Measurements from ENCODE around the gene POU4F1. TPM values are rescaled to one million over a fixed set of nuclear protein-coding genes. Genes with fewer than 3 reads are reported as not detected.
A peak's percentile ranks its signal among the peaks of the same experiment; 100 is the strongest.

The POU4F1 gene
- polyA plus RNA-seq, 6 donors from 2014 or later, result not detected

DNA sequence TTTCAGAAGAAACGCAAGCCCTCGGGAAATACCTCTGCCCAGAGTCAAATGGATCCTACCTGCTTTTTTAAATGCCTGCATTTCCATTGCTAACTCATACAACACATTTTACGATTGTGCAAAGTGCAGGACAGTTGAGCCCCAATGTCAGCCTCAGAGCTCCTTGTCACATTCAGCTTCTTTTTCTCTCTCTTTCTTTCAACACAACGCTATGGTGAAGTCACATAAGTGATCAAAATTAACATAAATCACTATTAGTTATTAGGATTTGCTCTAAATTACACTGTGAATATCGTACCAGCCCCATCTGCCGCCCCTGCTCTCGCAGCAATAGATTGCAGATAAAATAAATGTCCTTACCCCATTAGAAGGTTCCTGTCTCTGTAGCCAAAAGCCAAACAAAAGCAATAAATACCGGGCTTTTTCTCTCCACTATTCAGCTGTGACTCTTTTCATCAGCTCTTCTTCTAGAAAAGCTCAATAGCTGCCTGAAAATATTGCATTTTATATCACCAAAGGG, 8.8 kb downstream of the POU4F1 start:
- Mint-ChIP-seq H3K9me3 (peaks cover 0 to 57% (median 25%) of the 10 kb centered on the region in 7 donors), H3K27me3 (peaks cover 73 to 79% (median 75%) of the 10 kb centered on the region in 3 donors), H3K4me3 (peak overlapping the region in 3 of 8 donors; percentile 33 to 70 (median 40)), H3K4me1 (peaks cover 3 to 15% (median 7%) of the 10 kb centered on the region in 3 donors), H3K36me3 (peaks cover 8 to 25% of the 10 kb centered on the region in 2 donors), H3K27ac (peak overlapping the region in 5 of 6 donors; percentile 70 to 95 (median 91))
- ATAC-seq (ENCODE audit: low read depth in 2 of 2) (no peak), DNase-seq (no peak)

- H3K4me3 Mint-ChIP-seq, result peak overlapping the region in 5 of 8 donors; percentile 16 to 79 (median 40)
- peaks cover 0 to 15% (median 7%) of the 10 kb centered on the region in 3 donors for H3K4me1 Mint-ChIP-seq
- ATAC-seq (ENCODE audit: low read depth in 2 of 2) (no peak), DNase-seq (no peak)
- peaks cover 73 to 79% (median 75%) of the 10 kb centered on the region in 3 donors for H3K27me3 Mint-ChIP-seq
- peaks cover 3 to 51% (median 22%) of the 10 kb centered on the region in 7 donors for H3K9me3 Mint-ChIP-seq
- H3K27ac Mint-ChIP-seq, result peak overlapping the region in 5 of 6 donors; percentile 70 to 95 (median 91)
- H3K36me3 Mint-ChIP-seq, result peaks cover 8 to 31% of the 10 kb centered on the region in 2 donors
Measured at GRCh38 chr13:78593652-78594455, 9.5 kb downstream of the POU4F1 start.

DNA sequence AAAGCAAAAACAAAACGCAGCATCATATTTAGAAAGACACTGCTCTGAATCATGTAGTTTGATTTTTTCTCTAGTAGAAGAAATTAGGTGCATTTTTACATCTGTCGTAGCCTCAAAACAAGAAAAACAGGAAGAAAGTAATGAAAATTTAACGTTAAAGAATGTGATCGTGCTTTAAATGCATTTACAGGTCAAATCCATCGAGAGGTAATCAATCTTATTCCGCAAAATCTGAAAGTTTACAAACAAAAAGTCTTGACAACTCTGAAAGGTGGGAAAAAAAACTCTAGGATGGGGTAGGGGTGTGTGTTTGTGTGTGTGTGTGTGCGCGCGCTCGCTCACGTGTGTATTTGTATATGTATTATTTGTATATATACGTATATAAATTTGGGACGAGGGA, 10.2 kb downstream of the POU4F1 start:
- Mint-ChIP-seq H3K27ac (peak overlapping the region in 3 of 6 donors; percentile 49 to 95 (median 62)), H3K4me1 (peaks cover 0 to 15% (median 7%) of the 10 kb centered on the region in 3 donors), H3K27me3 (peaks cover 77 to 83% (median 78%) of the 10 kb centered on the region in 3 donors), H3K4me3 (peak overlapping the region in 1 of 8 donors; percentile 40), H3K36me3 (peaks cover 8 to 32% of the 10 kb centered on the region in 2 donors), H3K9me3 (peaks cover 3 to 55% (median 22%) of the 10 kb centered on the region in 7 donors)
- ATAC-seq (ENCODE audit: low read depth in 2 of 2), result no peak
- DNase-seq, result no peak

DNA sequence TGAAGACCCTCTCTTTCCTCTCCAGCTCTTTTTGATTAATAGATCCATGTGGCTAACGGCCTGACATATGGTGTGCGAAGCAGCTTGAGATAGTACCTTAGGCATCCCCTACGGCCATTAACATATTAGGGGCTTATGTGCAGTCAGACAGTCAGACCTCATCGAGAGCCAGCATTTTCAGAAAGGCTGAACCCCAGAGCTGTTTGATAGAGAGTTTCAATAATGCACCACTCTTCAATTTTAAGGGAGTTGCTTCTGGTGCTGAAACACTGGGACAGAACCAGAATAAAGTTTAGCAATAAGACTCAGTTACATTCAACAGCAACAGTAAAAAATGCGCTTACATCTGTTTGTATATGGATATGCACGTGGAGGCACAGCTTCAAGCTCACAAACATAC, 10.8 kb downstream of the POU4F1 start:
- no peak for ATAC-seq (ENCODE audit: low read depth in 2 of 2)
- Mint-ChIP-seq H3K9me3 (peaks cover 3 to 58% (median 22%) of the 10 kb centered on the region in 7 donors), H3K27ac (peak overlapping the region in 2 of 6 donors; percentile 7 to 49), H3K4me1 (peaks cover 0 to 15% (median 7%) of the 10 kb centered on the region in 3 donors), H3K4me3 (peak overlapping the region in 1 of 8 donors; percentile 40), H3K27me3 (peaks cover 81 to 86% (median 81%) of the 10 kb centered on the region in 3 donors), H3K36me3 (peaks cover 8 to 32% of the 10 kb centered on the region in 2 donors)
- DNase-seq, result no peak

DNA sequence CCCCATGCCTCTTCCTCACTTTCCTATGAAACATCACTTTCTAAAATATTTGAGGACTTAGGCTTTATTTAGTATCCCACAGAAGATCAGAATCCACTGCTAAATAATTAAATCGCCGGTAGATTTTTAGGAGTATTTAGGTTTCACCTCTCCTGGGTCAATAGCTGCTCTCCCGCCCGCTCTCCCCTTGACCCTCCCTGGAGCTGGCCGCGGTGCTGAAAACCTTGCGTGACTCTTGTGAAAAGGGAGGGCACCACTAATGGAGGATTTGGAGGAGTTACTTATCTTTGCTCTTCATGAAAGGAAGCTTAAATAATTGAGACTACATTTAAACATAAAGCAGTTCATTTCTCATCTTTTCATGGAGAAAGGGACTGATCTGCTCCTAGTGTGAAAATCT, 14.1 kb downstream of the POU4F1 start:
- ATAC-seq (ENCODE audit: low read depth in 2 of 2) (no peak), DNase-seq (no peak)
- Mint-ChIP-seq H3K4me1 (peaks cover 4 to 6% (median 5%) of the 10 kb centered on the region in 3 donors), H3K27ac (no peak overlapping the region), H3K36me3 (peaks cover 3 to 34% of the 10 kb centered on the region in 2 donors), H3K9me3 (peaks cover 5 to 49% (median 18%) of the 10 kb centered on the region in 7 donors), H3K4me3 (no peak overlapping the region), H3K27me3 (peaks cover 78 to 97% (median 81%) of the 10 kb centered on the region in 3 donors)

- DNase-seq (no peak), ATAC-seq (ENCODE audit: low read depth in 2 of 2) (no peak)
- Mint-ChIP-seq H3K27me3 (peaks cover 70 to 89% (median 70%) of the 10 kb centered on the region in 3 donors), H3K4me3 (peak overlapping the region in 1 of 8 donors; percentile 48), H3K9me3 (peaks cover 5 to 35% (median 9%) of the 10 kb centered on the region in 7 donors), H3K4me1 (peaks cover 4 to 6% (median 5%) of the 10 kb centered on the region in 3 donors), H3K36me3 (peaks cover 3 to 29% of the 10 kb centered on the region in 2 donors), H3K27ac (no peak overlapping the region)
Measured at GRCh38 chr13:78587395-78587794, 16.0 kb downstream of the POU4F1 start.

GRCh38 chr13:78586706-78587105, 16.6 kb downstream of the POU4F1 start:
- H3K9me3 Mint-ChIP-seq, result peaks cover 5 to 30% (median 9%) of the 10 kb centered on the region in 7 donors
- ATAC-seq (ENCODE audit: low read depth in 2 of 2) (peak in 1 of 2 donors; percentile 25), DNase-seq (no peak)
- H3K27ac Mint-ChIP-seq, result peak overlapping the region in 1 of 6 donors; percentile 89
- H3K27me3 Mint-ChIP-seq, result peaks cover 65 to 86% (median 66%) of the 10 kb centered on the region in 3 donors
- peaks cover 1 to 25% of the 10 kb centered on the region in 2 donors for H3K36me3 Mint-ChIP-seq
- peak overlapping the region in 4 of 8 donors; percentile 7 to 57 (median 31) for H3K4me3 Mint-ChIP-seq
- H3K4me1 Mint-ChIP-seq, result peaks cover 4 to 6% (median 5%) of the 10 kb centered on the region in 3 donors

- ATAC-seq (ENCODE audit: low read depth in 2 of 2) (no peak), DNase-seq (no peak)
- peaks cover 22 to 41% (median 24%) of the 10 kb centered on the region in 3 donors for H3K27me3 Mint-ChIP-seq
- H3K27ac Mint-ChIP-seq, result no peak overlapping the region
- peaks cover 0 to 6% (median 0%) of the 10 kb centered on the region in 7 donors for H3K9me3 Mint-ChIP-seq
- no peak overlapping the region for H3K4me3 Mint-ChIP-seq
- H3K4me1 Mint-ChIP-seq, result no peaks in the 10 kb centered on the region
- no peaks in the 10 kb centered on the region for H3K36me3 Mint-ChIP-seq
Measured at GRCh38 chr13:78576261-78576660, 27.1 kb downstream of the POU4F1 start.

- Mint-ChIP-seq H3K27ac (no peak overlapping the region), H3K4me1 (no peaks in the 10 kb centered on the region), H3K4me3 (peak overlapping the region in 1 of 8 donors; percentile 1), H3K36me3 (no peaks in the 10 kb centered on the region), H3K27me3 (peaks cover 13 to 20% (median 17%) of the 10 kb centered on the region in 3 donors), H3K9me3 (peaks cover 0 to 6% (median 0%) of the 10 kb centered on the region in 7 donors)
- DNase-seq (no peak), ATAC-seq (ENCODE audit: low read depth in 2 of 2) (no peak)
Measured at GRCh38 chr13:78572459-78572858, 30.9 kb downstream of the POU4F1 start.

GRCh38 chr13:78569029-78569428, 34.3 kb downstream of the POU4F1 start:
- H3K36me3 Mint-ChIP-seq, result no peaks in the 10 kb centered on the region
- H3K27me3 Mint-ChIP-seq, result peaks cover 0 to 13% (median 12%) of the 10 kb centered on the region in 3 donors
- DNase-seq, result no peak
- H3K9me3 Mint-ChIP-seq, result no peaks in the 10 kb centered on the region
- no peak for ATAC-seq (ENCODE audit: low read depth in 2 of 2)
- H3K4me3 Mint-ChIP-seq, result no peak overlapping the region
- no peak overlapping the region for H3K27ac Mint-ChIP-seq
- no peaks in the 10 kb centered on the region for H3K4me1 Mint-ChIP-seq

- ATAC-seq (ENCODE audit: low read depth in 2 of 2) (no peak), DNase-seq (no peak)
- Mint-ChIP-seq H3K4me1 (no peaks in the 10 kb centered on the region), H3K4me3 (no peak overlapping the region), H3K36me3 (no peaks in the 10 kb centered on the region), H3K27ac (no peak overlapping the region), H3K27me3 (peaks cover 16 to 28% (median 16%) of the 10 kb centered on the region in 3 donors), H3K9me3 (no peaks in the 10 kb centered on the region)
Measured at GRCh38 chr13:78566631-78567030, 36.7 kb downstream of the POU4F1 start.

- H3K27me3 Mint-ChIP-seq, result peaks cover 25 to 34% (median 29%) of the 10 kb centered on the region in 3 donors
- H3K4me1 Mint-ChIP-seq, result no peaks in the 10 kb centered on the region
- DNase-seq, result no peak
- no peaks in the 10 kb centered on the region for H3K9me3 Mint-ChIP-seq
- ATAC-seq (ENCODE audit: low read depth in 2 of 2), result peak in 1 of 2 donors; percentile 12
- H3K4me3 Mint-ChIP-seq, result no peak overlapping the region
- no peak overlapping the region for H3K27ac Mint-ChIP-seq
- H3K36me3 Mint-ChIP-seq, result no peaks in the 10 kb centered on the region
Measured at GRCh38 chr13:78562237-78562889, 41.0 kb downstream of the POU4F1 start.

Data from naive B cell (primary cell).